H1 (cell line): ENCODE data around the gene PROSER3. TPM values are rescaled to one million over a fixed set of nuclear protein-coding genes. Genes with fewer than 3 reads are reported as not detected.
A peak's percentile ranks its signal among the peaks of the same experiment; 100 is the strongest.

Source experiments
- CTCF ChIA-PET: fragments of 300-600 bp; sonication (Branson Sonifier 250); formaldehyde crosslinking; loops from one replicate; lab custom pipeline; 2021; ENCODE audit not compliant: partially characterized antibody; lab: Charles Lee
- POLR2A ChIA-PET: fragments of 300-600 bp; sonication (Branson Sonifier 250); formaldehyde crosslinking; loops from one replicate; lab custom pipeline; 2021; ENCODE audit warnings: inconsistent platforms; ENCODE audit not compliant: partially characterized antibody; lab: Charles Lee
- DNase-seq, 2 experiments: peaks; one replicate each; pipeline versions ENCODE4 v3.0.0 to v3.0.0-alpha.2; 2010 to 2022; ENCODE audit warnings: low spot score in 2 of 2, low read depth in 1 of 2, mixed read lengths in 1 of 2
- FAIRE-seq: peaks from 2 replicates; lab custom pipeline; 2011; peaks lifted over from hg19 to GRCh38; lab: Jason Lieb, UNC
- H2AFZ ChIP-seq: 2 replicates; pipeline ENCODE4 v1.8.1; 2012; ENCODE audit warnings: low read length, inconsistent platforms
- H2AK5ac ChIP-seq: 2 replicates; pipeline ENCODE4 v1.6.1; 2013; ENCODE audit warnings: low read depth, low read length
- H2BK120ac ChIP-seq: replicated peaks from 2 replicates; pipeline ENCODE3; 2013; ENCODE audit warnings: low read depth, low read length, inconsistent platforms
- H2BK12ac ChIP-seq: 2 replicates; pipeline ENCODE4 v1.6.1; 2013; ENCODE audit warnings: low read depth, low read length
- H2BK15ac ChIP-seq: 2 replicates; pipeline ENCODE4 v1.6.1; 2013; ENCODE audit warnings: low read length
- H2BK20ac ChIP-seq: 2 replicates; pipeline ENCODE4 v1.6.1; 2013; ENCODE audit warnings: low read length
- H2BK5ac ChIP-seq: 2 replicates; pipeline ENCODE4 v1.6.1; 2013; ENCODE audit warnings: low read depth, low read length
- H3K14ac ChIP-seq: 2 replicates; pipeline ENCODE4 v1.6.1; 2013; ENCODE audit warnings: inconsistent platforms; ENCODE audit not compliant: insufficient read length
- H3K18ac ChIP-seq: 2 replicates; pipeline ENCODE4 v1.6.1; 2013; ENCODE audit warnings: low read length; ENCODE audit errors: extremely low read depth
- H3K23ac ChIP-seq: 2 replicates; pipeline ENCODE4 v1.6.1; 2013; ENCODE audit warnings: inconsistent platforms; ENCODE audit not compliant: insufficient read length
- H3K23me2 ChIP-seq: 2 replicates; pipeline ENCODE4 v1.6.1; 2013; ENCODE audit warnings: low read depth, low read length
- H3K27ac ChIP-seq: 2 replicates; pipeline ENCODE4 v1.6.1; 2011; ENCODE audit warnings: low read depth, low read length, inconsistent platforms
- H3K27me3 ChIP-seq, 4 experiments: replicated peaks in 1 of 4; 1 replicate in 1 of 4; 2 replicates in 3 of 4; pipeline versions ENCODE4 v1.6.1 to v1.8.1; 2011 to 2013; ENCODE audit warnings: low read length in 3 of 4, mild to moderate bottlenecking in 3 of 4, inconsistent platforms in 2 of 4, mixed read lengths in 2 of 4, moderate library complexity in 1 of 4; ENCODE audit not compliant: control insufficient read depth in 3 of 4, insufficient read depth in 3 of 4; ENCODE audit errors: extremely low read depth in 1 of 4
- H3K36me3 ChIP-seq, 4 experiments: 2 replicates each; pipeline versions ENCODE4 v1.6.1 to v1.8.1; 2011 to 2013; ENCODE audit warnings: mild to moderate bottlenecking in 4 of 4, low read length in 3 of 4, moderate library complexity in 2 of 4, control low read depth in 1 of 4, inconsistent platforms in 1 of 4; ENCODE audit not compliant: insufficient read depth in 4 of 4, control insufficient read depth in 2 of 4
- H3K4ac ChIP-seq: replicated peaks from 2 replicates; pipeline ENCODE3; 2013; ENCODE audit warnings: low read length, low read depth, mixed read lengths, inconsistent platforms; ENCODE audit not compliant: insufficient read length
- H3K4me1 ChIP-seq, 4 experiments: replicated peaks in 1 of 4; 1 replicate in 1 of 4; 2 replicates in 3 of 4; pipeline versions ENCODE4 v1.6.1 to v1.8.1; 2011 to 2013; ENCODE audit warnings: low read length in 3 of 4, inconsistent platforms in 2 of 4, mixed read lengths in 1 of 4; ENCODE audit not compliant: insufficient read depth in 4 of 4, control insufficient read depth in 3 of 4
- H3K4me2 ChIP-seq, 2 experiments: 2 replicates each; pipeline versions ENCODE4 v1.6.1 to v1.8.1; 2011 to 2013; ENCODE audit warnings: low read depth in 2 of 2, low read length in 2 of 2, control low read depth in 1 of 2, inconsistent platforms in 1 of 2, mild to moderate bottlenecking in 1 of 2; ENCODE audit not compliant: insufficient read depth in 1 of 2
- H3K4me3 ChIP-seq, 4 experiments: fragments of 200-600, 300-600 bp in 1 of 4; sonication (generic), shearing (Covaris generic), sonication (Bioruptor Twin) in 1 of 4; 2 replicates each; pipeline versions ENCODE4 v1.5.1 to v1.8.1; 2011 to 2016; ENCODE audit warnings: low read length in 4 of 4, low read depth in 3 of 4, control low read depth in 2 of 4, inconsistent platforms in 2 of 4, mild to moderate bottlenecking in 2 of 4, mixed read lengths in 1 of 4, moderate library complexity in 1 of 4; ENCODE audit not compliant: insufficient read depth in 2 of 4; ENCODE audit errors: extremely low read depth in 1 of 4
- H3K56ac ChIP-seq: replicated peaks from 2 replicates; pipeline ENCODE3; 2013; ENCODE audit warnings: low read depth, mild to moderate bottlenecking, mixed read lengths, low read length, inconsistent platforms; ENCODE audit not compliant: insufficient read length
- H3K79me1 ChIP-seq: 2 replicates; pipeline ENCODE4 v1.6.1; 2013; ENCODE audit warnings: low read depth, low read length, control low read depth
- H3K79me2 ChIP-seq, 2 experiments: 2 replicates each; pipeline versions ENCODE4 v1.6.1 to v1.8.1; 2012 to 2013; ENCODE audit warnings: low read length in 2 of 2, mild to moderate bottlenecking in 2 of 2, inconsistent platforms in 1 of 2; ENCODE audit not compliant: insufficient read depth in 2 of 2, control insufficient read depth in 1 of 2
- H3K9ac ChIP-seq, 4 experiments: replicated peaks in 1 of 4; 1 replicate in 1 of 4; 2 replicates in 3 of 4; pipeline versions ENCODE4 v1.6.1 to v1.8.1; 2011 to 2013; ENCODE audit warnings: low read depth in 3 of 4, low read length in 3 of 4, control low read depth in 2 of 4, mild to moderate bottlenecking in 2 of 4, moderate library complexity in 2 of 4, inconsistent platforms in 1 of 4; ENCODE audit errors: extremely low read depth in 1 of 4
- H3K9me3 ChIP-seq, 2 experiments: 2 replicates each; pipeline versions ENCODE4 v1.6.1 to v1.8.1; 2012 to 2013; ENCODE audit warnings: mild to moderate bottlenecking in 2 of 2, moderate library complexity in 2 of 2, control low read depth in 1 of 2, inconsistent platforms in 1 of 2, low read depth in 1 of 2, low read length in 1 of 2, mixed read lengths in 1 of 2; ENCODE audit not compliant: insufficient read depth in 2 of 2
- H4K20me1 ChIP-seq, 2 experiments: replicated peaks in 1 of 2; 2 replicates each; pipeline versions ENCODE3 to v1.8.1; 2011 to 2013; ENCODE audit warnings: inconsistent platforms in 2 of 2, low read length in 2 of 2, mild to moderate bottlenecking in 1 of 2; ENCODE audit not compliant: insufficient read depth in 2 of 2, control insufficient read depth in 1 of 2
- H4K5ac ChIP-seq: 2 replicates; pipeline ENCODE4 v1.6.1; 2013; ENCODE audit warnings: low read length, low read depth, mixed read lengths, inconsistent platforms; ENCODE audit not compliant: insufficient read length
- H4K8ac ChIP-seq: 2 replicates; pipeline ENCODE4 v1.8.0; 2013; ENCODE audit warnings: mild to moderate bottlenecking, moderate library complexity, low read length, inconsistent platforms; ENCODE audit not compliant: insufficient read depth; ENCODE audit errors: extremely low read depth
- H4K91ac ChIP-seq: replicated peaks from 2 replicates; pipeline ENCODE3; 2013; ENCODE audit warnings: low read length, mixed read lengths, inconsistent platforms; ENCODE audit not compliant: insufficient read length
- CREB1 ChIP-seq: IDR thresholded peaks from 2 replicates; pipeline ENCODE4 v1.6.1; 2012; ENCODE audit warnings: inconsistent platforms
- EP300 ChIP-seq, 2 experiments: IDR thresholded peaks; 1 replicate in 1 of 2; 2 replicates in 1 of 2; pipeline ENCODE4 v1.6.1; 2011 to 2012; ENCODE audit warnings: low read depth in 2 of 2, low read length in 2 of 2, mild to moderate bottlenecking in 2 of 2, borderline replicate concordance in 1 of 2, inconsistent platforms in 1 of 2, moderate library complexity in 1 of 2
- WGBS, 2 experiments: shearing (Covaris generic) in 1 of 2; methylation state at CpG; one replicate each; pipeline versions ENCODE4 v1.1.6 to v1.1.7; 2013 to 2015; ENCODE audit warnings: low lambda C conversion rate in 2 of 2, mixed read lengths in 2 of 2, inconsistent platforms in 1 of 2, low coverage in 1 of 2, missing lambda C conversion rate in 1 of 2; ENCODE audit not compliant: insufficient replicate concordance in 2 of 2, insufficient coverage in 1 of 2, insufficient read length in 1 of 2; ENCODE audit errors: extremely low coverage in 1 of 2, missing lambda C conversion rate in 1 of 2; 5-methylcytosine and 5-hydroxymethylcytosine counted together
- polyA plus RNA-seq, 7 experiments: library from polyadenylated mRNA; depleted of rRNA in 3 of 7; stranded (reverse) in 5 of 7; unstranded in 2 of 7; fragments of >200 nt in 5 of 7; fragments of 200-250 nt in 2 of 7; gene quantifications; 1 replicate in 5 of 7; 2 replicates in 1 of 7; 4 replicates in 1 of 7; pipeline versions ENCODE4 v1.2.1 to v1.2.3, GENCODE V29; 2011 to 2013; ENCODE audit warnings: missing spikeins in 2 of 7, mixed read lengths in 2 of 7
- total RNA-seq: library from RNA; stranded (reverse); fragmentation: NEBNext Ultra II Directional; extraction: Animal tissue kit (Norgen Biotek cat#: 25700); gene quantifications from 2 replicates; pipeline ENCODE4 v1.2.1, GENCODE V29; 2021

PROSER3 gene
- total and polyA plus RNA-seq, 2 of the 8 experiments (the other 6 are each of a cell fraction or from before 2014, with no cell fraction given), result 17.8 to 28.9 TPM

- Histone ChIP-seq H2BK15ac (peak overlapping the region; percentile 95; the same call in 1 of the 2 replicates), H3K79me2 (no peaks in the 10 kb centered on the region), H4K20me1 (peaks cover 3 to 12% of the 10 kb centered on the region in 2 experiments), H2BK120ac (no peak overlapping the region), H3K79me1 (no peaks in the 10 kb centered on the region), H3K23ac (no peak overlapping the region), H3K4me3 (peak overlapping the region; percentile 42 to 72 (median 66)), H4K91ac (no peak overlapping the region), H3K9me3 (no peaks in the 10 kb centered on the region), H3K36me3 (no peaks in the 10 kb centered on the region), H3K9ac (no peak overlapping the region), H3K4me1 (peaks cover 0 to 12% (median 4%) of the 10 kb centered on the region in 4 experiments; a peak in 6 of 7 replicates), H3K18ac (peak overlapping the region; percentile 87), H3K4me2 (peak overlapping the region; percentile 67 to 85), H4K8ac (peak overlapping the region; percentile 81; the same call in 1 of the 2 replicates), H3K27me3 (no peaks in the 10 kb centered on the region; a peak in 1 of 7 replicates), H2AFZ (no peak overlapping the region), H3K14ac (no peak overlapping the region), H3K4ac (no peak overlapping the region), H3K56ac (no peak overlapping the region), H2BK20ac (no peak overlapping the region), H3K27ac (no peak overlapping the region), H2BK5ac (no peak overlapping the region), H4K5ac (no peak overlapping the region), H2BK12ac (no peak overlapping the region), H2AK5ac (no peak overlapping the region), H3K23me2 (peaks cover 11% of the 10 kb centered on the region)
- WGBS, 2 experiments, result 24% methylated on average over 10 of the region's 10 CpGs; no CpG with 5 or more reads in 1 of the 2 experiments
- no peak for FAIRE-seq
- ChIA-PET CTCF (interaction anchor here (0.6 to 1.5 kb wide), 8 partner anchors 16 to 125 kb away, joined by 3 to 5 read pairs (median 3); no protein-coding TSS in a partner anchor), POLR2A (interaction anchor here (1.0 to 1.8 kb wide), 3 partner anchors 40 to 45 kb away, joined by 3 to 7 read pairs (median 4); partner anchors contain the start of genes PSENEN and U2AF1L4)
- no peak for DNase-seq
- TF ChIP-seq CREB1 (0 out of 2 replicates have a peak, but pooled peaks have one; percentile 15), EP300 (IDR thresholded peaks at IDR 0.05; ENCODE audit: borderline replicate concordance in 1 of 2, low read depth in 2 of 2, low read length in 2 of 2) (no peak)
Observed at GRCh38 chr19:35785339-35785627, 27.3 kb downstream of the PROSER3 start.
